GM10266 (cell line): ENCODE measurements around the gene VEGFB.

ENCODE experiments used
- DNase-seq: peaks from one replicate; pipeline ENCODE4 v3.0.0; 2012; ENCODE audit errors: extremely low spot score
- TF ChIP-seq, protein P1 (sequence below): IDR thresholded peaks from 2 replicates; pipeline ENCODE4 v1.5.1; 2012; ENCODE audit warnings: mild to moderate bottlenecking, low read depth; ENCODE audit not compliant: control insufficient read depth, insufficient read depth; ENCODE audit errors: missing control alignments

Gene VEGFB

DNA sequence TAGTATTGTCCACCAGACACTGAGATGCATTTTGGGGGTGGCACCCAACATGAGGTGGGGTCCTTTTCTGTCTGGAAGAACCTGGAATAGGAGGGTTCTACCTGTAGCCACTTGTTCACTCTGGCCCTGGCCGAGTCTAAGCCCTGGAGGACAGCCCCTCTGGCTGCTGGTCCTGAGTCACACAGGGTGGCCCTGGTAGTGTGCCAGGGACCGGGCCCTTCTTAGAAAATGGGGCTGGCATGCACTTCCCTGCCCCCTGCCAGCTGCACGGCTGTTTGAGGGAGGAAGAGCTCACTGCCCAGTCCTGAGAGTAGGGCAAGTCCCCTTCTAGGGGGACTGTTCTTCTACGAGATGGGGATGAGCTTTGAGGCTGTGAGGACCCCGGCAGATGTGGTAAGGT, 19.1 kb downstream of the VEGFB start:
- DNase-seq, result no peak
- TF ChIP-seq, protein P1, sequence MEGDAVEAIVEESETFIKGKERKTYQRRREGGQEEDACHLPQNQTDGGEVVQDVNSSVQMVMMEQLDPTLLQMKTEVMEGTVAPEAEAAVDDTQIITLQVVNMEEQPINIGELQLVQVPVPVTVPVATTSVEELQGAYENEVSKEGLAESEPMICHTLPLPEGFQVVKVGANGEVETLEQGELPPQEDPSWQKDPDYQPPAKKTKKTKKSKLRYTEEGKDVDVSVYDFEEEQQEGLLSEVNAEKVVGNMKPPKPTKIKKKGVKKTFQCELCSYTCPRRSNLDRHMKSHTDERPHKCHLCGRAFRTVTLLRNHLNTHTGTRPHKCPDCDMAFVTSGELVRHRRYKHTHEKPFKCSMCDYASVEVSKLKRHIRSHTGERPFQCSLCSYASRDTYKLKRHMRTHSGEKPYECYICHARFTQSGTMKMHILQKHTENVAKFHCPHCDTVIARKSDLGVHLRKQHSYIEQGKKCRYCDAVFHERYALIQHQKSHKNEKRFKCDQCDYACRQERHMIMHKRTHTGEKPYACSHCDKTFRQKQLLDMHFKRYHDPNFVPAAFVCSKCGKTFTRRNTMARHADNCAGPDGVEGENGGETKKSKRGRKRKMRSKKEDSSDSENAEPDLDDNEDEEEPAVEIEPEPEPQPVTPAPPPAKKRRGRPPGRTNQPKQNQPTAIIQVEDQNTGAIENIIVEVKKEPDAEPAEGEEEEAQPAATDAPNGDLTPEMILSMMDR, result no peak

GRCh38 chr11:64254326-64254725, 19.9 kb downstream of the VEGFB start:
- DNase-seq, result no peak
- TF ChIP-seq, protein P1, result no peak

- DNase-seq, result no peak
Measured at GRCh38 chr11:64255135-64256128, 21.0 kb downstream of the VEGFB start.

DNA sequence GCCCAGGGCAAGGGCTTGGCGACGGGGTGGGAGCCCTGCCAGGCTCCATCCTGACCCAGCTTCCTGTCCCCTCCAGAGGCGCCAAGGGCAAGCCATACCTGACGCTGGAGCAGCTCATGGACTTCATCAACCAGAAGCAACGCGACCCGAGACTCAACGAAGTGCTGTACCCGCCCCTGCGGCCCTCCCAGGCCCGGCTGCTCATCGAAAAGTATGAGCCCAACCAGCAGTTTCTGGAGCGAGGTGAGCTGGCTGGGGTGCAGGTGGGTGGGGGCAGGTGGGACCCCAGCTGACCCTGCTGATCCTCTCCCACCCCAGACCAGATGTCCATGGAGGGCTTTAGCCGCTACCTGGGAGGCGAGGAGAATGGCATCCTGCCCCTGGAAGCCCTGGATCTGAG, 21.9 kb downstream of the VEGFB start:
- DNase-seq, result no peak
- TF ChIP-seq, protein P1, result no peak

More at GRCh38 chr11:64255135-64256128, 21.0 kb downstream of the VEGFB start:
- TF ChIP-seq, protein P1, result no peak

DNA sequence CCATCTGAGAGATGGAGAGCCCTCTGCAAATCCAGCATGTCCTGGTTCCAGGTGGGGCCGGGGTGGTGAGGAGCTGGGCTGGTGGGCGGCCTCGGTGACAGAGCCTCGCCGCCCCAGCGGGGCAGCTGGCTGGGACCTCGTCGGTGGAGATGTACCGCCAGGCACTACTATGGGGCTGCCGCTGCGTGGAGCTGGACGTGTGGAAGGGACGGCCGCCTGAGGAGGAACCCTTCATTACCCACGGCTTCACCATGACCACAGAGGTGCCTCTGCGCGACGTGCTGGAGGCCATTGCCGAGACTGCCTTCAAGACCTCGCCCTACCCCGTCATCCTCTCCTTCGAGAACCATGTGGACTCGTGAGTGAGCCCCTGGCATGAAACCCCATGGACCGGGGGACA, 24.0 kb downstream of the VEGFB start:
- TF ChIP-seq, protein P1, result no peak
- no peak for DNase-seq

DNA sequence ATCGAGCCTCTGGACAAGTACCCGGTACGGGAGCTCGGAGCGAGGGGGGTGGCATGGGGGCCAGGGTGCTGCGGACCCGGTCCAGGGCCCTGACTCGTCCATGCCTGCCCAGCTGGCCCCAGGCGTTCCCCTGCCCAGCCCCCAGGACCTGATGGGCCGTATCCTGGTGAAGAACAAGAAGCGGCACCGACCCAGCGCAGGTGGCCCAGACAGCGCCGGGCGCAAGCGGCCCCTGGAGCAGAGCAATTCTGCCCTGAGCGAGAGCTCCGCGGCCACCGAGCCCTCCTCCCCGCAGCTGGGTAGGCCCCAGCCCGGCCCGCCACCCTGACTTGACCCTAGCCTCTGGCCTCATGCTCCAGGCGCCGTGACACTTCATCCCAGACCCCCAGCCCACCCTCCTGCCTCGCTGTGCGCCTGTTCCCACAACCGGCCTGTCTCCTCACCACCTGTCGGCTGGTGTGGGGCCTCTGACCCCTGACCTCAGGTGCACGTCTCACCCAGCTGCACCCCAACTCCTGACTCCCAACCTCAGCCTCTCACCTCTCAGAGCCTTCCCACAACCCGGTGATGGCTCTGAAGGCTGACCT, 24.7 kb downstream of the VEGFB start:
- DNase-seq, result no peak
- TF ChIP-seq, protein P1, result no peak
